GM12878 (cell line): ENCODE measurements around the gene KIF18A. TPM values are rescaled to one million over a fixed set of nuclear protein-coding genes. Genes with fewer than 3 reads are reported as not detected.

Experiments used
- ATF7 ChIP-seq: fragments of 450-650 bp; IDR thresholded peaks from 2 replicates; pipeline ENCODE4 v1.6.1; 2016; ENCODE audit warnings: low read depth, mild to moderate bottlenecking
- CBX3 ChIP-seq: fragments of 200-600 bp; sonication (generic); IDR thresholded peaks from 2 replicates; pipeline ENCODE4 v1.6.1; 2016; ENCODE audit warnings: low read depth, borderline replicate concordance
- CHD1 ChIP-seq: IDR thresholded peaks from 2 replicates; pipeline ENCODE4 v1.6.1; 2012; ENCODE audit warnings: low read depth, low read length, improper control_type of control experiment
- DPF2 ChIP-seq: fragments of 450-650 bp; IDR thresholded peaks from 2 replicates; pipeline ENCODE4 v1.6.1; 2017; ENCODE audit warnings: mild to moderate bottlenecking
- EP300 ChIP-seq, 2 experiments: fragments of 150-350 bp in 1 of 2; IDR thresholded peaks; 2 replicates each; pipeline ENCODE4 v1.6.1; 2011 to 2012; ENCODE audit warnings: low read depth in 2 of 2, low read length in 2 of 2, borderline replicate concordance in 1 of 2, improper control_type of control experiment in 1 of 2, inconsistent platforms in 1 of 2; ENCODE audit not compliant: control insufficient read depth in 1 of 2
- IRF5 ChIP-seq: fragments of 450-650 bp; IDR thresholded peaks from 2 replicates; pipeline ENCODE4 v1.6.1; 2017; ENCODE audit warnings: borderline replicate concordance
- JUNB ChIP-seq: IDR thresholded peaks from 2 replicates; pipeline ENCODE4 v1.6.1; 2016; ENCODE audit warnings: antibody characterized with exemption, mild to moderate bottlenecking
- MLLT1 ChIP-seq: fragments of 450-650 bp; IDR thresholded peaks from 2 replicates; pipeline ENCODE4 v1.6.1; 2016; ENCODE audit warnings: mild to moderate bottlenecking
- REST ChIP-seq: IDR thresholded peaks from 2 replicates; pipeline ENCODE4 v1.6.1; 2012; ENCODE audit warnings: mild to moderate bottlenecking, low read depth, low read length
- SRF ChIP-seq, 2 experiments: IDR thresholded peaks; 2 replicates each; pipeline ENCODE4 v1.6.1; 2011; ENCODE audit warnings: low read depth in 2 of 2, low read length in 2 of 2, mild to moderate bottlenecking in 1 of 2, moderate library complexity in 1 of 2
- SUPT20H ChIP-seq: IDR thresholded peaks from 2 replicates; pipeline ENCODE4 v1.6.1; 2011; ENCODE audit warnings: low read depth, mild to moderate bottlenecking, low read length, moderate library complexity, borderline replicate concordance; ENCODE audit not compliant: control insufficient read depth
- polyA plus RNA-seq, 11 experiments: library from polyadenylated mRNA; depleted of rRNA in 4 of 11; unstranded in 6 of 11; stranded (reverse) in 5 of 11; fragments of >200 nt; fragmentation: Nextera tagmentation in 4 of 11; fragmentation: Illumina TruSeq in 1 of 11; extraction: Ambion mirVana in 4 of 11; extraction: Trizol in 1 of 11; gene quantifications; 1 replicate in 1 of 11; 2 replicates in 10 of 11; pipeline versions ENCODE4 v1.2.1 to v1.2.3, GENCODE V29; 2011 to 2016; ENCODE audit warnings: inconsistent platforms in 2 of 11, missing spikeins in 2 of 11, low read depth in 1 of 11
- total RNA-seq, 4 experiments: library from RNA; depleted of rRNA in 3 of 4; stranded (reverse); fragments of >200 nt in 3 of 4; fragmentation: Illumina TruSeq in 1 of 4; extraction: Trizol in 1 of 4; gene quantifications; 2 replicates each; pipeline versions ENCODE4 v1.2.1 to v1.2.3, GENCODE V29; 2013 to 2021
- TF ChIP-seq, protein P1 (sequence below): fragments of 450-650 bp; IDR thresholded peaks from 2 replicates; pipeline ENCODE4 v1.6.1; 2018; ENCODE audit warnings: mild to moderate bottlenecking, low read depth, moderate library complexity; ENCODE audit not compliant: partially characterized antibody
- TF ChIP-seq, protein P2 (sequence below): fragments of 450-650 bp; IDR thresholded peaks from 2 replicates; pipeline ENCODE4 v1.6.1; 2017; ENCODE audit warnings: low read depth, mild to moderate bottlenecking, moderate library complexity
- TF ChIP-seq, protein P3 (sequence below): fragments of 450-650 bp; IDR thresholded peaks from 2 replicates; pipeline ENCODE4 v1.6.1; 2017; ENCODE audit warnings: mild to moderate bottlenecking

KIF18A gene
- total and polyA plus RNA-seq, 10 of the 15 experiments (the other 5 are each of a cell fraction or from before 2014, with no cell fraction given): 11.2 to 31.5 (median 20.4) TPM

GRCh38 chr11:28110108-28110820, 2.3 kb upstream of the KIF18A start (continued):
- TF ChIP-seq, protein P1, sequence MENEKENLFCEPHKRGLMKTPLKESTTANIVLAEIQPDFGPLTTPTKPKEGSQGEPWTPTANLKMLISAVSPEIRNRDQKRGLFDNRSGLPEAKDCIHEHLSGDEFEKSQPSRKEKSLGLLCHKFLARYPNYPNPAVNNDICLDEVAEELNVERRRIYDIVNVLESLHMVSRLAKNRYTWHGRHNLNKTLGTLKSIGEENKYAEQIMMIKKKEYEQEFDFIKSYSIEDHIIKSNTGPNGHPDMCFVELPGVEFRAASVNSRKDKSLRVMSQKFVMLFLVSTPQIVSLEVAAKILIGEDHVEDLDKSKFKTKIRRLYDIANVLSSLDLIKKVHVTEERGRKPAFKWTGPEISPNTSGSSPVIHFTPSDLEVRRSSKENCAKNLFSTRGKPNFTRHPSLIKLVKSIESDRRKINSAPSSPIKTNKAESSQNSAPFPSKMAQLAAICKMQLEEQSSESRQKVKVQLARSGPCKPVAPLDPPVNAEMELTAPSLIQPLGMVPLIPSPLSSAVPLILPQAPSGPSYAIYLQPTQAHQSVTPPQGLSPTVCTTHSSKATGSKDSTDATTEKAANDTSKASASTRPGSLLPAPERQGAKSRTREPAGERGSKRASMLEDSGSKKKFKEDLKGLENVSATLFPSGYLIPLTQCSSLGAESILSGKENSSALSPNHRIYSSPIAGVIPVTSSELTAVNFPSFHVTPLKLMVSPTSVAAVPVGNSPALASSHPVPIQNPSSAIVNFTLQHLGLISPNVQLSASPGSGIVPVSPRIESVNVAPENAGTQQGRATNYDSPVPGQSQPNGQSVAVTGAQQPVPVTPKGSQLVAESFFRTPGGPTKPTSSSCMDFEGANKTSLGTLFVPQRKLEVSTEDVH: peak; percentile 73
- TF ChIP-seq CHD1 (peak; percentile 84; the same call in 1 of the 2 replicates), ATF7 (peak; percentile 34; the same call in 1 of the 2 replicates), CBX3 (no peak), REST (peak; percentile 38; the same call in 1 of the 2 replicates), DPF2 (no peak), JUNB (no peak), SRF (IDR thresholded peaks at IDR 0.05; ENCODE audit: low read depth in 2 of 2, low read length in 2 of 2) (peak in 1 of 2 experiments; percentile 91; a peak in 2 of 4 replicates), SUPT20H (no peak), MLLT1 (peak; percentile 74), EP300 (IDR thresholded peaks at IDR 0.05; ENCODE audit: borderline replicate concordance in 1 of 2, control insufficient read depth in 1 of 2, low read depth in 2 of 2, low read length in 2 of 2) (0 out of 4 replicates have a peak, but pooled peaks of 1 of the 2 experiments have one; percentile 16), IRF5 (no peak; the same call in 1 of the 2 replicates)
- TF ChIP-seq, protein P2, sequence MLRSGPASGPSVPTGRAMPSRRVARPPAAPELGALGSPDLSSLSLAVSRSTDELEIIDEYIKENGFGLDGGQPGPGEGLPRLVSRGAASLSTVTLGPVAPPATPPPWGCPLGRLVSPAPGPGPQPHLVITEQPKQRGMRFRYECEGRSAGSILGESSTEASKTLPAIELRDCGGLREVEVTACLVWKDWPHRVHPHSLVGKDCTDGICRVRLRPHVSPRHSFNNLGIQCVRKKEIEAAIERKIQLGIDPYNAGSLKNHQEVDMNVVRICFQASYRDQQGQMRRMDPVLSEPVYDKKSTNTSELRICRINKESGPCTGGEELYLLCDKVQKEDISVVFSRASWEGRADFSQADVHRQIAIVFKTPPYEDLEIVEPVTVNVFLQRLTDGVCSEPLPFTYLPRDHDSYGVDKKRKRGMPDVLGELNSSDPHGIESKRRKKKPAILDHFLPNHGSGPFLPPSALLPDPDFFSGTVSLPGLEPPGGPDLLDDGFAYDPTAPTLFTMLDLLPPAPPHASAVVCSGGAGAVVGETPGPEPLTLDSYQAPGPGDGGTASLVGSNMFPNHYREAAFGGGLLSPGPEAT: peak; percentile 99
- TF ChIP-seq, protein P3, sequence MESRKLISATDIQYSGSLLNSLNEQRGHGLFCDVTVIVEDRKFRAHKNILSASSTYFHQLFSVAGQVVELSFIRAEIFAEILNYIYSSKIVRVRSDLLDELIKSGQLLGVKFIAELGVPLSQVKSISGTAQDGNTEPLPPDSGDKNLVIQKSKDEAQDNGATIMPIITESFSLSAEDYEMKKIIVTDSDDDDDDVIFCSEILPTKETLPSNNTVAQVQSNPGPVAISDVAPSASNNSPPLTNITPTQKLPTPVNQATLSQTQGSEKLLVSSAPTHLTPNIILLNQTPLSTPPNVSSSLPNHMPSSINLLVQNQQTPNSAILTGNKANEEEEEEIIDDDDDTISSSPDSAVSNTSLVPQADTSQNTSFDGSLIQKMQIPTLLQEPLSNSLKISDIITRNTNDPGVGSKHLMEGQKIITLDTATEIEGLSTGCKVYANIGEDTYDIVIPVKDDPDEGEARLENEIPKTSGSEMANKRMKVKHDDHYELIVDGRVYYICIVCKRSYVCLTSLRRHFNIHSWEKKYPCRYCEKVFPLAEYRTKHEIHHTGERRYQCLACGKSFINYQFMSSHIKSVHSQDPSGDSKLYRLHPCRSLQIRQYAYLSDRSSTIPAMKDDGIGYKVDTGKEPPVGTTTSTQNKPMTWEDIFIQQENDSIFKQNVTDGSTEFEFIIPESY: no peak
